ENCODE measurements around the gene PEX5L. TPM values are rescaled to one million over a fixed set of nuclear protein-coding genes. Genes with fewer than 3 reads are reported as not detected.
"Not testable (repeated sequence)": the region's sequence is repeated elsewhere in the genome, so short reads cannot be mapped to it uniquely, and the experiment has no call there.

The PEX5L gene
- total RNA-seq, 1 donor from 2014 or later: 0.67 TPM

DNA sequence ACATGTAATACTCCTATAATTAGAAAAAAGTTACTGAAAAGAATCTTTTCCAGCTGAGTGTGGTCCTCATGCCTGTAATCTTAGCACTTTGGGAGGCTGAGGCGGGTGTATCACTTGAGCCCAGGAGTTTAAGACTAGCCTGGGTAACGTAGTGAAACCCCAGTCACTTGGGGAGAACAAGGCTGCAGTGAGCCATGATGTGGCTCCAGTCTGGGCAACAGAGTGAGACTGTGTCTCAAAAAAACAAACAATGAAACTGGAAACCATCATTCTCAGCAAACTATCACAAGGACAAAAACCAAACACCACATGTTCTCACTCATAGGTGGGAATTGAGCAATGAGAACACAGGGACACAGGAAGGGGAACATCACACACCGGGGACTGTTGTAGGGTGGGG, 18.9 kb upstream of the PEX5L start:
- H3K36me3 Mint-ChIP-seq (ENCODE audit: low read depth); H3K27ac Mint-ChIP-seq; H3K4me1 Mint-ChIP-seq (ENCODE audit: low read depth); H3K9me3 Mint-ChIP-seq; H3K4me3 Mint-ChIP-seq; intact Hi-C loops (cut with micrococcal nuclease); H3K27me3 Mint-ChIP-seq (ENCODE audit: insufficient read depth); DNase-seq (ENCODE audit: low spot score): not testable (repeated sequence)

DNA sequence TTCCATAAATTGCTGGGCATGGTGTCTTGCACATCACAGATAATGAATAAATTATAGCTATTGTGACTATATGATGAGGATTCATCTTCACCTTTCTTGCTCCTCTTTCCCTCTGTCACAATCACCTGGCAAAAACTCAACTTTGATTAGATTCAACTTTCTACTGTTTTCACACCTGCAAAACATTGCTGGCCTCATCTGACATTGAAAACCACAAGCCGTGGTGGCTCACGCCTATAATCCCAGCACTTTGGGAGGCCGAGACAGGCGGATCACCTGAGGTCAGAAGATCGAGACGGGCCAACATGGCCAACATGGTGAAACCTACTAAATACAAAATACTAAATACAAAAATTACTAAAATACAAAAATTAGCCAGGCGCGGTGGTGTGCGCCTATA, 12.7 kb upstream of the PEX5L start:
- Mint-ChIP-seq H3K27ac (no peak overlapping the region), H3K9me3 (no peaks in the 10 kb centered on the region), H3K4me1 (ENCODE audit: low read depth) (no peaks in the 10 kb centered on the region)

DNA sequence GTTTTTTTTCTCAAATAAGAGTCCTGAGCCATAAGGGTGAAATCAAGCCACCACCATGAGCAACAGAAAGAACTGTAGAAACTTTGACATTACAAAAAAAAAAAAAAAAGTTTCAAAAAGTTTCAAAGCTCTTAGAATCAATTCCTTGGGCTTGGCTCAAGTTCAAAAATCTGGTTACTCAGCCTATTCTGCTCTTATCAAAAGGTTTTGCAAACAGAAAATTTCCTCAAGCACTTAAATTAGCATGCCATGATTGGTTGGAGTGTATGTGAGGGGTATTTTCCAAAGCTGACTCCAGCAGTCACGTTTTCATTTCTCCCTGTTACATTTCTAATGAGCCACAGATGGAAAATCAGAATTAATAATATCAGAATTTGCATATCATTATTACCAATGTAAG, 12.1 kb upstream of the PEX5L start:
- no peak for DNase-seq (ENCODE audit: low spot score)
- peaks cover 2% of the 10 kb centered on the region for H3K27me3 Mint-ChIP-seq (ENCODE audit: insufficient read depth)
- H3K9me3 Mint-ChIP-seq: no peaks in the 10 kb centered on the region
- no peak overlapping the region for H3K4me3 Mint-ChIP-seq
- no peak overlapping the region for H3K27ac Mint-ChIP-seq
- intact Hi-C loops (cut with micrococcal nuclease): no loop called here
- no peaks in the 10 kb centered on the region for H3K36me3 Mint-ChIP-seq (ENCODE audit: low read depth)
- no peaks in the 10 kb centered on the region for H3K4me1 Mint-ChIP-seq (ENCODE audit: low read depth)

More for the DNA sequence above, 12.7 kb upstream of the PEX5L start:
- Mint-ChIP-seq H3K36me3 (ENCODE audit: low read depth) (no peaks in the 10 kb centered on the region), H3K4me3 (no peak overlapping the region), H3K27me3 (ENCODE audit: insufficient read depth) (peaks cover 2% of the 10 kb centered on the region)
- DNase-seq (ENCODE audit: low spot score): no peak
- intact Hi-C loops (cut with micrococcal nuclease): no loop called here

DNA sequence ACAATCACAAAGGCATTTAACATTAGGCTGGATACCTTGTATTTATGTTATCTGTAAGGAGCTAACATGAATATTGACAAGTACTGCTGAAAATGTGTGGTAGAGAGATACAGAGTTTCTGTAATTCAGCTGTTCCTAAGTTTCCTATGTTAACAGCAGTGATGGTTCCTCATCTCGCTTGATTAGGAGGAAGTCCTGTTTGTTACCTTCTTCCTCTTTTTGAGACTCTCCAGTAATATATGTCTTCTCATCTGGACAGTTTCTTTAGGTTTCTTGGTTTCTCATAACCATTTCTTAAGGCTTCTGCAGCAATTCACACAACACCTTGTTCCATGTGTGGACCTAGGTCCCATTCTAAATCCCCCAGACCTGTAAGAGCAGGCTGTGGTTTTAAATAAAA, 11.4 kb upstream of the PEX5L start:
- no peaks in the 10 kb centered on the region for H3K4me1 Mint-ChIP-seq (ENCODE audit: low read depth)
- no peak overlapping the region for H3K27ac Mint-ChIP-seq
- intact Hi-C loops (cut with micrococcal nuclease): no loop called here
- H3K4me3 Mint-ChIP-seq: no peak overlapping the region
- H3K36me3 Mint-ChIP-seq (ENCODE audit: low read depth): no peaks in the 10 kb centered on the region
- H3K27me3 Mint-ChIP-seq (ENCODE audit: insufficient read depth): peaks cover 2% of the 10 kb centered on the region
- no peaks in the 10 kb centered on the region for H3K9me3 Mint-ChIP-seq
- no peak for DNase-seq (ENCODE audit: low spot score)

DNA sequence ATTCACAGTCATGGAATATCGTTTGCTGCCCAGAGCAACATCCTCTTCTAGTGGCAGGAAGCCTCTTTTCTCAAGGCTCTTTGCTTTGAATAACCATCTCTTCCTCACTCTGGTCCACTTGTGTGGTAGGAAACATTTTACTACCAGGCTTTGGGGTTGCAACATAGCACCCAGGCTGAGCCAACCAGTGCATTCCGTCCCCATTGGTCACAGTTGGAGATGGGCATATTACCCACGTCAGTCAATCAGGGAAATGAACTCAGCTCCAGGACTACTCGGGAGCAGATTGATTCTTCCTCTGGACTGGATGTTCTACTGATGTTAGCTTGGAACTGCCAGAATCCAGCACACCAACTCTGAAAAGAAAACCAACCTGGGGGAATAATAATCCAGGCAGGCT, 4.2 kb upstream of the PEX5L start:
- peaks cover 5% of the 10 kb centered on the region for H3K4me1 Mint-ChIP-seq (ENCODE audit: low read depth)
- H3K27me3 Mint-ChIP-seq (ENCODE audit: insufficient read depth): peaks cover 26% of the 10 kb centered on the region
- H3K36me3 Mint-ChIP-seq (ENCODE audit: low read depth): peaks cover 2% of the 10 kb centered on the region
- H3K9me3 Mint-ChIP-seq: no peaks in the 10 kb centered on the region
- no peak for DNase-seq (ENCODE audit: low spot score)
- H3K4me3 Mint-ChIP-seq: no peak overlapping the region
- H3K27ac Mint-ChIP-seq: no peak overlapping the region
- intact Hi-C loops (cut with micrococcal nuclease): no loop called here

DNA sequence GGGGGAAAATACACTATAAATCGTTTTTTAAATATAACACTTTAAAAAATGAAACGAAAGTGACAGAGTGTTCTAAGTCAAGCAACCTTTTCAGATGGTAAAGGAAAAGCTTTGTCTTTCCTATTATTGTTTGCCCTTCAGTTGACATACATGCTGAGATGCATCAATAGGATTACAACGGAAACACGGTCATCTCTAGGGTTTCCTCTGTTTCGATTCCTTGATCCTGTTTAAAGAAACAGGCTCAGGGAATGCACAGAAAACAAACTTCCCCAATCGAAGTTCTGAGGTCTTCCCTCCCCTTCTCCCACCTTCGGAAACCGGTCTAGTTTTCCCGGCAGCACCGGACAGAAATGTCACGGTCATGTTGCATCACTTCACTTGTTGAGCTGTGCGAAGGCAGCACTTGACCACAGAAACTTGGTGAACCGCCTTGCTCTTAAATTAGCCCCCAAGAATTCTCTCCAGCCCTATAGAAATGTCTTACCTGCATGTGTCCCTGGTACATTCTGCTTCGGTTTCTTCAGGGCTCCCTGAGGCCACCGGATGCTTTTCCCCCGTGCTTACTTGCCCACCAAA, 556 bp downstream of the PEX5L start:
- Mint-ChIP-seq H3K4me1 (ENCODE audit: low read depth) (peaks cover 5% of the 10 kb centered on the region), H3K27me3 (ENCODE audit: insufficient read depth) (peaks cover 44% of the 10 kb centered on the region), H3K9me3 (no peaks in the 10 kb centered on the region), H3K27ac (no peak overlapping the region), H3K36me3 (ENCODE audit: low read depth) (peaks cover 2% of the 10 kb centered on the region), H3K4me3 (peak overlapping the region; percentile 64)
- intact Hi-C loops (cut with micrococcal nuclease): loop anchor here (5.0 to 10.0 kb wide), 3 partner anchors 69 to 221 kb away; no protein-coding TSS in a partner anchor
- no peak for DNase-seq (ENCODE audit: low spot score)

DNA sequence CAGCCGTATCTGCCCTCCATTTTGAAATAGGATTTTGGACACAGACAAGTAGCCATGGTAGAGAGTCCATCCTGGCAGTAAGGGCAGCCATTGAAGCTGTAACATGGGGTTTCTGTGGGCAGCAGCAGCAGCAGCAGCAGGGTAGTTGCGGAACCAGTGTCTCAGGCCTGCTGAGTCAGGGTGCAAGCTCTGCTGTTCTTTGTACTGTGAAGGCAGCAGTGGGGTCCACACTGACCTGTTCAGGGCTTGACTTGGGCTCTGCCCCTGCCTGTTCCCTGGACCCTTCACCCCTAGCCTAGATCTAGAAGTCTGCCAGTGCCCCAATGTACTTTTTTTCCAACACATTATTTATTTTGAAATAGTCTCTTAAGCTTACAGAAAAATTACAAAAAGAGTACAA, 9.7 kb downstream of the PEX5L start:
- no peaks in the 10 kb centered on the region for H3K9me3 Mint-ChIP-seq
- H3K4me1 Mint-ChIP-seq (ENCODE audit: low read depth): no peaks in the 10 kb centered on the region
- H3K36me3 Mint-ChIP-seq (ENCODE audit: low read depth): no peaks in the 10 kb centered on the region
- H3K27ac Mint-ChIP-seq: no peak overlapping the region
- no peak for DNase-seq (ENCODE audit: low spot score)
- intact Hi-C loops (cut with micrococcal nuclease): no loop called here
- H3K27me3 Mint-ChIP-seq (ENCODE audit: insufficient read depth): peaks cover 3% of the 10 kb centered on the region
- H3K4me3 Mint-ChIP-seq: no peak overlapping the region

DNA sequence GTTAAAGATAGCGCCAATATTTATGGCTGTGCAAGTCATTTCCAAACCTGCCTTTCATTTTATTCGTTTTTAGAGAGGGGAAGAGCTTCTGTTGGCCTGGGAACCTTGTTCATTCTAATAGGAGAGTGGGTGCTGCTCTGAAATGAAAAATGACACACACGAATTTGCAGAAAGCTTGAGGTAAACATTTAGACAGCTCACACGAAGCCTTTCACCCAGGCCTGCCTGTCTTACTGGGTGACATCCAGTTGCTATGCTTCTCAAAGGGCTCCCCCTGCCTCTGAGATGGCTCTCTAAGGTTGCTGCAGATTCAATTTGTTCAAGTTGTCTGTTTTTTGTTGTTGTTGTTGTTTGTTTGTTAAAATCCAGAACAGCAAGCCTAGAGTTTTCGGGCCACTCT, 18.2 kb downstream of the PEX5L start:
- Mint-ChIP-seq H3K27me3 (ENCODE audit: insufficient read depth) (no peaks in the 10 kb centered on the region), H3K9me3 (no peaks in the 10 kb centered on the region)
- intact Hi-C loops (cut with micrococcal nuclease): loop anchor here (10.0 kb wide), 1 partner anchor 94 kb away; no protein-coding TSS in a partner anchor

DNA sequence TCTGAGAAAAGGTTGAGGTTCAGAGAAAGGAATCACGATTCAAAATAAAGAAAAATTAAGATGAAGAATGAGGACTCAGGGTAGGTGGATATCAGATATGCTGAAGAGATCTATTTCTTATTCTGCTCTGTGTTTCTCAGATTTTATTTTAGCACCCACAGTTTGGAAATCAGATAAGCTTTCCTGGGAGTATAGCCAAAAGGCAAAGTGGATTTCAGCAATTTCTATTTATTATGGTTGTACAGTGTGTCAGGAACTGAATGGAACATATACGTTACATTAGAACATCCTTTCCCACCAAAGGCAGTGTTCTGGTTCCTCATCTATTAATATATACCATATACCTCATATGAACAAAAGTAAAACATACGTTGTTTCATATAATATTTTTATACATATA, 18.9 kb downstream of the PEX5L start:
- Mint-ChIP-seq H3K27ac (no peak overlapping the region), H3K4me3 (no peak overlapping the region), H3K9me3 (no peaks in the 10 kb centered on the region), H3K36me3 (ENCODE audit: low read depth) (no peaks in the 10 kb centered on the region), H3K27me3 (ENCODE audit: insufficient read depth) (no peaks in the 10 kb centered on the region), H3K4me1 (ENCODE audit: low read depth) (no peaks in the 10 kb centered on the region)
- intact Hi-C loops (cut with micrococcal nuclease): loop anchor here (10.0 kb wide), 1 partner anchor 93 kb away; no protein-coding TSS in a partner anchor
- DNase-seq (ENCODE audit: low spot score): no peak

More for the DNA sequence above, 18.2 kb downstream of the PEX5L start:
- Mint-ChIP-seq H3K27ac (no peak overlapping the region), H3K36me3 (ENCODE audit: low read depth) (no peaks in the 10 kb centered on the region), H3K4me1 (ENCODE audit: low read depth) (no peaks in the 10 kb centered on the region), H3K4me3 (no peak overlapping the region)
- no peak for DNase-seq (ENCODE audit: low spot score)

DNA sequence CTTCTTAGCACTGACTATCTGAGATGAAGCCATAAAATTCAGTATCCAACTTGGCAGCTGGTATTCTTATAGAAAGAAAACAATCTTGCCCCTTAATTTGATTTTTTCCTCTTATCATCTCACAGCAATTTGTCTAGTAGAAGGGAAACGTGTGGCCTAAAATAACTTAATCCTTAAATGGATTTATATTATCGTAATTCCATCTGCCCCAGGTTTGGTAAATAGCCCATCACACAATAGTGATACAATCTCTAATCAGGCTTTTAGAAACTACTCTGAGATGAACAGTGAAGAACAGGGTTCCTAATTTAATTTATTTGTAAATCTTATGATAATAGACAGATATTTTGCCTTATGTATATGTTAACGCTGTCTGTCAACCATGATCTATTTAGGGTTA, 24.8 kb downstream of the PEX5L start:
- intact Hi-C loops (cut with micrococcal nuclease): loop anchor here (10.0 kb wide), 1 partner anchor 87 kb away; no protein-coding TSS in a partner anchor
- no peak overlapping the region for H3K4me3 Mint-ChIP-seq
- H3K27ac Mint-ChIP-seq: no peak overlapping the region
- no peaks in the 10 kb centered on the region for H3K36me3 Mint-ChIP-seq (ENCODE audit: low read depth)
- no peaks in the 10 kb centered on the region for H3K27me3 Mint-ChIP-seq (ENCODE audit: insufficient read depth)
- peaks cover 13% of the 10 kb centered on the region for H3K9me3 Mint-ChIP-seq
- no peak for DNase-seq (ENCODE audit: low spot score)
- H3K4me1 Mint-ChIP-seq (ENCODE audit: low read depth): no peaks in the 10 kb centered on the region

DNA sequence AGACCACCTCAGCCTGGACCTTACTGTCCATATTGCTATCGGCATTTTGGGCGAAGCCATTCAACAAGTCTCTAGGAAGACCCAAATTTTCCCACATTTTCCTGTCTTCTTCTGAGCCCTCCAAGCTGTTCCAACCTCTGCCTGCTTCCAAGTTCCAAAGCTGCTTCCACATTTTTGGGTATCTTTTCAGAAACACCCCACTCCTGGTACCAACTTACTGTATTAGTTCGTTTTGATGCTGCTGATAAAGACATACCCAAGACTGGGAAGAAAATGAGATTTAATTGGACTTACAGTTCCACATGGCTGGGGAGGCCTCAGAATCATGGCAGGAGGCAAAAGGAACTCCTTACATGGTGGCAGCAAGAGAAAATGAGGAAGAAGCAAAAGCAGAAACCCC, 28.4 kb downstream of the PEX5L start:
- H3K27me3 Mint-ChIP-seq (ENCODE audit: insufficient read depth); H3K36me3 Mint-ChIP-seq (ENCODE audit: low read depth); H3K27ac Mint-ChIP-seq; H3K4me3 Mint-ChIP-seq; DNase-seq (ENCODE audit: low spot score); intact Hi-C loops (cut with micrococcal nuclease); H3K4me1 Mint-ChIP-seq (ENCODE audit: low read depth): not testable (repeated sequence)
- H3K9me3 Mint-ChIP-seq: peaks cover 23% of the 10 kb centered on the region

DNA sequence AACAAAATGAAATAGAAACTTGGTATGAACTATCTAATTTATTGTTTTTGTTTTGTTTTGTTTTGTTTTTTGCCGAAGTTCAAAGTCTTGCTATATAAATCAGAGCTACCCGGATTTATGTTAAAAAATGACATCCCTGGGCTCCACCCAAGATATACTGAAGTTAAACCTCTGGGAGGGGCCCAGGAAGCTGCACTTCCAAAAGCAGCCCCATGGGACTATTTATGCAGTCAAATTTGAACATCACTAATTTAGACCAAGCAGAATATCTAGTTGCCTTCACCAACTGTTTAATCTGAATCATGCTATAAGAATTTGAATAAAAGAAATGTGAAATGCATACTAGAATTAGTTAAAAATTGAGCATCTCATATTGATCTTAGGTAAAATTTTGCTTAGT, 32.2 kb downstream of the PEX5L start:
- Mint-ChIP-seq H3K9me3 (peaks cover 22% of the 10 kb centered on the region), H3K27me3 (ENCODE audit: insufficient read depth) (no peaks in the 10 kb centered on the region), H3K27ac (no peak overlapping the region), H3K4me3 (no peak overlapping the region), H3K36me3 (ENCODE audit: low read depth) (no peaks in the 10 kb centered on the region), H3K4me1 (ENCODE audit: low read depth) (no peaks in the 10 kb centered on the region)
- intact Hi-C loops (cut with micrococcal nuclease): no loop called here
- DNase-seq (ENCODE audit: low spot score): no peak

DNA sequence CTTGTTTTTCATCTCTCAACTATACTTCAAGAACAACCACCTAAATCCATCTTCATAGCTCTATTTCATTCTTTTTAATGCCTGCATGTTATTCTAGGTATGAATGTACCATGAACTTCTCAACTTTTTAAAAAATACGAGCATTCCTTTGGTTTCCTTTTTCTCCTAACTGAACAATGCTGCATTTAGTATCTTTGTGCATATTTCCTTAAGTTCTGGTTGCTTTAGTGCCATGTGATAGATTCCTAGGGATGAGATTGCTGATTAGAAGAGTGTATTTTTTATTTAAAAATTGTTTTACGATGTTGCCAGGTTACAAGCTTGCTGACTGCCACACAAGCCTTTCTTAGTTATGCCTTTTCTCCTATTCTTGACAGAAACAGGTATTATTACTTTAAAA, 34.7 kb downstream of the PEX5L start:
- intact Hi-C loops (cut with micrococcal nuclease): no loop called here
- Mint-ChIP-seq H3K27me3 (ENCODE audit: insufficient read depth) (no peaks in the 10 kb centered on the region), H3K36me3 (ENCODE audit: low read depth) (no peaks in the 10 kb centered on the region), H3K4me1 (ENCODE audit: low read depth) (no peaks in the 10 kb centered on the region), H3K4me3 (no peak overlapping the region), H3K9me3 (peaks cover 10% of the 10 kb centered on the region), H3K27ac (no peak overlapping the region)
- no peak for DNase-seq (ENCODE audit: low spot score)

DNA sequence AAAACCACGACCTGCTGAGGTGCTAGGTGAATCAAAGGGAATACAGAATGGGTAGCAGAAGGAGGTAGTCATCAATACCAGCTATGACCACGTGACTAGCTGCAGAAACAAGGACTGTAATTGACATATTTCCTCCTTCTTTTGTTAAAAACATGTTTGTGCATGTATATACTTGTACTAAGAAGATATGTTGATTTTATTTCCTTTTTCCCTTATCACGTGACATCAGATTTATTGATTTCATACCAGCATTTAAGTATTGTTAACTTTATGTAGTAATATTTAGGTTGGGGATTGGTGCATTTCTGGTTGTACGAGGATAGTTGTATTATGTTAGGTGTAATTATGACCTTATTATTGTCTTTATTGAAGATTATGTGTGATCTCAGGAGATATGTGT, 36.2 kb downstream of the PEX5L start:
- no peaks in the 10 kb centered on the region for H3K36me3 Mint-ChIP-seq (ENCODE audit: low read depth)
- intact Hi-C loops (cut with micrococcal nuclease): no loop called here
- no peaks in the 10 kb centered on the region for H3K27me3 Mint-ChIP-seq (ENCODE audit: insufficient read depth)
- H3K4me1 Mint-ChIP-seq (ENCODE audit: low read depth): no peaks in the 10 kb centered on the region
- no peak for DNase-seq (ENCODE audit: low spot score)
- no peaks in the 10 kb centered on the region for H3K9me3 Mint-ChIP-seq
- no peak overlapping the region for H3K4me3 Mint-ChIP-seq
- no peak overlapping the region for H3K27ac Mint-ChIP-seq

Data from activated T-helper 1 cell treated with anti-CD3 and anti-CD28 coated beads, Interleukin-12 subunit alpha, Interleukin-12 subunit beta, Interleukin-2, Interleukin-4 antibody, amounts not matched to agents 30 ng/mL and 10 ng/mL and 1 ng/mL, durations not matched to agents 14 hours and 24 hours and 36 hours (primary cell).